GM21515 (cell line): ENCODE data around the gene DCAF15.
"Not testable (repeated sequence)": the region's sequence is repeated elsewhere in the genome, so short reads cannot be mapped to it uniquely, and the experiment has no call there.

ENCODE experiments used
- ATAC-seq: cut with Tn5 transposase; IDR thresholded peaks from one replicate; pipeline ENCODE4 v1.9.1; 2021; ENCODE audit not compliant: unreplicated experiment

The DCAF15 gene

GRCh38 chr19:13959141-13959961 lies 7.0 kb downstream of the DCAF15 start:
- ATAC-seq: no peak

DNA sequence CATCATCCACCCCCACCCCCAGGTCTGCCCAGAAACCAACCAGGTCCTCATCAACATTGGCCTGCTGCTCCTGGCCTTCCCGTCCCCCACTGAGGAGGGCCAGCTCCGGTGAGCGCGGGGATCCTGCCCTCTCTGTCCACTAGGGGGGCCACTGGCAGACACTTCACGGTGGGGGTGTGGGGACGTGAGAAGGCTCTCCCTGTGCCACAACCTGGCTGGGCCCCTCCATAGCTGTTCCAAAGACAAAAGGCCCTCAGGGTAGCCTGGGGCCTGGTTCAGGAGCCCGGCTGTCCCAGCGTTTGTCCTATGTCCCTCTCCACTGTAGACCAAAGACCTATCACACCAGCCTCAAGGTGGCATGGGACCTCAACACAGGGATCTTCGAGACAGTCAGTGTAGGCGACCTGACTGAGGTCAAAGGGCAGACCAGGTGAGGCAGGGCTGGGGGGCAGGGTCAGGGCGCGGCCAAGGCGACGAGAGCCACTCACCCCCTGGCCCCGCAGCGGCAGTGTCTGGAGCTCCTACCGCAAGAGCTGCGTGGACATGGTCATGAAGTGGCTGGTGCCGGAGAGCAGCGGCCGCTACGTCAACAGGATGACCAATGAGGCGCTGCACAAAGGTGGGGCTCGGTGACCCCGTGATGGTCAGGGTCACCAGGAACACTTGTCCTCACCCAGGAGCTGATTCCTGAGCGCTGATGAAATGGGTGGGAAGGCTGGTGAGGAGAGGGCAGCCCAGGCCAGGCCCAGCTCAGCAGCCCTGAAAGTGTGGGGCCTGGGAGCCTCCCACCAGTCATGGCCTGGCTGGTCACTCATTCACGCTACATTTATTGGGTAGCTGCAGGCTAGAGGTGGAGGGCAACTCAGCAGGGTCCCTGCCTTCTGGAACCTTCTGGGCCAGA lies 7.9 kb downstream of the DCAF15 start:
- ATAC-seq: no peak

DNA sequence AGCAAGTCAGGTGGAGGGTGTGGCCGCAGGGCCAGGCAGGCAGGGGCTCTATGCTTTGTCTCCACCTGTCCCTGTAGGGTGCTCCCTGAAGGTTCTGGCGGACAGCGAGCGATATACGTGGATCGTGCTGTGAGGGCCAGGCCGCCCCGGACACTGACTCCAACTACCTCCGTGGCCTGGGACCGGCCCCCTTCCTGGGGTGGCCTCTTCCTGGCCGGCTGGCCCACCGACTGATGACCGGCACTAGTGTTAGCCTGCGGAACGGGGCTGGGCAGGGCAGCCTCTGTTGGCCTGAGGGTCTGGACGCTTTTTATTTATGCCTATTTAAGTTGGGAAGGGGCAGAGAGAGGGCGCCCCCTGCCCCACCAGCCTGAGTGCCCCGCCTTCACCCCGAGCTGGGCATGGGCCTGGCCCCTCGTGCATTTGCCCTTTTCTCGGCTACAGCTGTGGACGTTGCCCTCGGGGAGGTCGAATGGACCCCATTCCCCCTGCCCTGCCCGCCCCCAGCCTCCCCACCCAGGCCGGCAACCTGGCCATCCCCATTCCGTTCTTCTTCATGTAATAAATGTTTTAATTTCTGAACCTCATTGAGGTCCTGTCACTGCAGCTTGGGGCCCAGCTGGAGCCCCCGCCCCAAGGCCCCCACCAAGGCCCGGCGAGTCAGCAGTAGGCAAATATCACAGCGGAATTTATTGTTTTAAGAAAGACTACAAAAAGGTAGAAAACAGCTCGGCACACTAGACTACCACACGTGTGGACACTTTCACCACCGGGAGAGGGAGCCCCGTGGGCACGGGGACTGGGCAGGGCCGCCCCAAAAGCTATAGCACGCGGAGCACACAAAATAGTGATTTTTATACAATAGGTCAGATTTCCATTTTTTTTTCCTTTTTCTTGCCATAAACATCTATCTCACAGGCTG lies 8.8 kb downstream of the DCAF15 start:
- ATAC-seq: no peak

GRCh38 chr19:13961826-13962698 lies 9.8 kb downstream of the DCAF15 start:
- ATAC-seq: no peak

GRCh38 chr19:13962699-13963602 lies 10.6 kb downstream of the DCAF15 start:
- no peak for ATAC-seq

- ATAC-seq: no peak
Observed at GRCh38 chr19:13963603-13964105, 11.3 kb downstream of the DCAF15 start.

DNA sequence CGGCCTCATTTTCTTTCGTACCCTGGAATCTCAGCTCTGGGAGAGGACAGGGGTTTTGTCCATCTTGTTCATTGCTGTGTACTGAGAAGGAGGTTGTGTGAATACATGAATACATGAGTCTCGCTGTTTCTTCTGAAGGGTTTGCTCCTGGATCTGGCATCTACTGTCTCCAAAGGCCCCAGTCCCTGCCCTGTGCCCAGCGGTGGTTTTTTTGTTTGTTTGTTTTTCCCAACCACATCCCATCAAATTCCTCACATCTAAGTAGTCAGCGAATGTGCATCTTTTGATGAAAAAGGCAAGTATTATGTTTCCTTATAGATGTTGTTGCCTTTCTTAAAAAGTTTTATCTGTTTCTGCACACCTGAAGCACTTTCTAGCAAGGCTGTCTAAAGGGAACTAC lies 12.5 kb downstream of the DCAF15 start:
- no peak for ATAC-seq

DNA sequence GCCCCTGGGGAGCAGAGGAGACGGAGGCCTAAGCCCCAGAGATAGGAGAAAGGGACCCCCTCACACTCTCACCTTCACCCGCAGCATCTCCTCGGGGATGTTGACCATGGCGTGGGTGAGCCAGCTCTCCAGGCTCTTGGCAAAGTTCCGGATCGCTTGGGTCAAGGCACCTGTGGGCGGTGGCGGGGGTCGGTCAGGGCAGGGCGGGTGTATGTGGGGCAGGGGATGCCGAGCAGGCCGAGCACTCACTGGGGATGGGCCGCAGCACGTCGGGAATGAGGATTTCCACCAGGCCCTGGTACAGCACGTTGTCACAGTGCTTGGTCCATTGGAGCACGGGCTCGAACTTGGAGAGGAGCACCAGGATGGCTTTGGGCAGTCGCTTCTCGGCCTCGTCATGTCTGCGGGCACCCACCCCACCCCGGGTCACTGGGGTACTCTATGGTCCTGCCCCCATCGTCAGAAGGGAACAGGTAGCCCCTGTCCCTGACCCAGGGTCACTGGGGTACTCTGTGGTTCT lies 13.1 kb downstream of the DCAF15 start:
- no peak for ATAC-seq

DNA sequence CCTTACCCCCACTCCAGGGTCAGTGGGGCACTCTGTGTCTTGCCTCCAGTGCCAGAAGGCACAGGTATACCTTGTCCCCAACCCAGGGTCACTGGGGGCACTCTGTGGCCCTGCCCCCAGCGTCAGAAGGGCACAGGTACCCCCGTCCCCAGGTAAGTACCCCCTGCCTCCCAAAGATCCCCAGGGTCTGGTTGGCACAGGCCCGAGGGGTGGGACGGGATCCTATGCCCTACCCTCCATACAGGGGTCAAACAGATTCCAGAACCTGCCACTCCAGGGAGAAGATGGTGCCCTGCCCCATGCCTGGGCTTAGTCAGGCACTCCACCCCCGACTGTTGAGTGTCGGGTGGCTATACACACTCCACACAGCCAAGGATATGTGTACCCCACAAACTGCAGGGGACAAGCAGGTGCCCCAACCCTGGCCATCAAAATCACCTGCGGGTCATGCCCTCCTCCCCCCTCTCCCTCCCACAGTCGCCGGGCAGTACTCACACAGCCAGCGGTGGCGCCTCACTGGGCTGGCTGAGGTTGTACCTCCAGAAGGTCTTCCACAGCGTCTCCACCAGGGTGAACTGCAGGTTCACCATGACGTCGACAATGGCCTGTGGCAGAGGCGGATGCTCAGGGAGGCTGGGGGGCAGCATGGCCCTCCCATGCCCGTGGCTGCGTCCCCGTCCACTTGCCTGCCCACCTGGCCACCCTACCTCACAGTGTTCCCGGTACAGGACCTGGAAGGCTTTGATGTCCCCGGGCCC lies 13.8 kb downstream of the DCAF15 start:
- no peak for ATAC-seq

- ATAC-seq: no peak
Observed at GRCh38 chr19:13966684-13967128, 14.4 kb downstream of the DCAF15 start.

DNA sequence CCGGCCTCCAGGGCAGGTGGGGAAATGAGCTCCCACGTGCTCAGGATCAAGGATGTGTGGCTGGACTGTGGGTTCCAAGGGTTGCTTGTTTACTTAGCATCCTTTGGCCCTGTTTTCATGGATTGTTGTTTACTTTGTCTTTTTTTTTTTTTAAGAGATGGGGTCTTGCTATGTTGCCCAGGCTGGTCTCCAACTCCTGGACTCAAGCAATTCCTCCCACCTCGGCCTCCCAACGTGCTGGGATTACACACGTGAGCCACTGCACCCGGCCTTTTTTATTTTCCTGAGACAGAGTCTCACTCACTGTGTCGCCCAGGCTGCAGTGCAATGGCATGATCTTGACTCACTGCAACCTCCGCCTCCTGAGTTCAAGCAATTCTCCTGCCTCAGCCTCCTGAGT lies 14.9 kb downstream of the DCAF15 start:
- not testable (repeated sequence) for ATAC-seq

GRCh38 chr19:13968383-13968935 lies 16.1 kb downstream of the DCAF15 start:
- ATAC-seq: no peak

- ATAC-seq: no peak
Observed at GRCh38 chr19:13968999-13969398, 16.7 kb downstream of the DCAF15 start.

DNA sequence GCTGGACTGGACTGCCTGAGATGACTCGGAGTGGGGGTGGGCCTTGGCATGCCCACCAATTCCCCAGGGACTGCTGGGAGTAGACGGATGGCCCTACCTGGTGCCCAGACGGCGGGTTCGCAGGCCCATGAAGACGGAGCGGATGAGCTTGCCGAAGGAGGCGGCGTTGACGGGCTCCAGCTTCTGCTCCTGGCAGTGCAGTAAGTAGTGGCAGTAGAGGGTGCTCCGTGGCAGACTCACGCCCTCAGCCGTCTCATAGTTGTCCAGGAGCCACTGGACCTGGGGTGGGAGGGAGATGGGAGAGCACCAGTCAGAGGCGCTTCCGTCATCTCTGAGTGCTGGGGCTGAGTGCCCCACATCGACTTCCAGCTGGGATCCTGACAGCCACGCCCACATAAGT lies 17.6 kb downstream of the DCAF15 start:
- ATAC-seq: no peak

- not testable (repeated sequence) for ATAC-seq
Observed at GRCh38 chr19:13971868-13972267, 19.6 kb downstream of the DCAF15 start.

- ATAC-seq: no peak
Observed at GRCh38 chr19:13972368-13973155, 20.3 kb downstream of the DCAF15 start.

DNA sequence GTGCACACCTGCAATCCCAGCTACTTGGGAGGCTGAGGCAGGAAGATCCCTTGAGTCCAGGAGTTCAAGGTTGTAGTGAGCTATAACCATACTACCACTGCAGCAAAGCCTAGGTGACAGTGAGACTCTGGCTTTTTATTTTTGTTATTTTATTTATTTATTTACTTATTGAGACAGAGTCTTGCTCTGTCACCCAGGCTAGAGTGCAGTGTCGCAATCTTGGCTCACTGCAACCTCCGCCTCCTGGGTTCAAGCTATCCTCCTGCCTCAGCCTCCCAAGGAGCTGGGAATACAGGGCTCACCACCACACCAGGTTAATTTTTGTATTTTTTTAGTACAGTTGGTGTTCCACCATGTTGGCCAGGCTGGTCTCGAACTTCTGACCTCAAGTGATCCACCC lies 21.2 kb downstream of the DCAF15 start:
- not testable (repeated sequence) for ATAC-seq
